ENCODE data around the gene ACADVL.

DNA sequence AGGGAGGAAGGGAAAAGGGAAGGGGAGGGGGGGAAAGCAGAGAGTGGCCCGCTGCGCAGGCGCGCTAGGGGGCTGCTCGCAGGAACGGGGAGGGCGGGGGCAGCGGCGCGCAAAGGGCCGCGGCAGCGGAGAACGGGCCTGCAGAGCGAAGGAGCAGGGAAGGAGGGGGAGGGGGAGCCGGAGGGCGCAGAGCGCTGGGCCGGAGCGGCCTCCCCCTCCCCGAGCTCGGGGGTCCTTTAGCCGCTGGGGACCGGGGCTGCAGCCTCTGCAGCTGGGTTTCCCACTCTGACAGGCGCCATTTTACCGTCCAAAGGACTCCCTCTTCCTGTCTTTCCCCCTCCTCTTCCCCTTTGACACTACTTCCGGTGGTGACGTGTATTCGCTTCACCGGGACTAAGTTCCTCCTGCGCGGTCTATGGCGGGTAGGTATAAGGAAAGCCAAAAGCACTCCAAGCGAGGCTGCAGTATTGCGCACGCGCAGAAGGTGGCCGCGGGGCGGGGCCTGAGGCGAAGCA is 32.0 kb downstream of the ACADVL start, which contains the start of gene CTDNEP1:
- TF ChIP-seq, protein P1, sequence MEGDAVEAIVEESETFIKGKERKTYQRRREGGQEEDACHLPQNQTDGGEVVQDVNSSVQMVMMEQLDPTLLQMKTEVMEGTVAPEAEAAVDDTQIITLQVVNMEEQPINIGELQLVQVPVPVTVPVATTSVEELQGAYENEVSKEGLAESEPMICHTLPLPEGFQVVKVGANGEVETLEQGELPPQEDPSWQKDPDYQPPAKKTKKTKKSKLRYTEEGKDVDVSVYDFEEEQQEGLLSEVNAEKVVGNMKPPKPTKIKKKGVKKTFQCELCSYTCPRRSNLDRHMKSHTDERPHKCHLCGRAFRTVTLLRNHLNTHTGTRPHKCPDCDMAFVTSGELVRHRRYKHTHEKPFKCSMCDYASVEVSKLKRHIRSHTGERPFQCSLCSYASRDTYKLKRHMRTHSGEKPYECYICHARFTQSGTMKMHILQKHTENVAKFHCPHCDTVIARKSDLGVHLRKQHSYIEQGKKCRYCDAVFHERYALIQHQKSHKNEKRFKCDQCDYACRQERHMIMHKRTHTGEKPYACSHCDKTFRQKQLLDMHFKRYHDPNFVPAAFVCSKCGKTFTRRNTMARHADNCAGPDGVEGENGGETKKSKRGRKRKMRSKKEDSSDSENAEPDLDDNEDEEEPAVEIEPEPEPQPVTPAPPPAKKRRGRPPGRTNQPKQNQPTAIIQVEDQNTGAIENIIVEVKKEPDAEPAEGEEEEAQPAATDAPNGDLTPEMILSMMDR (IDR thresholded peaks at IDR 0.05), result no peak
- TF ChIP-seq POLR2A (IDR thresholded peaks at IDR 0.05), result peak; percentile 58 to 66
- TF ChIP-seq EP300 (IDR thresholded peaks at IDR 0.05), result peak in 1 of 2 donors; percentile 99
